GM23338 (cell line): Measurements from ENCODE around the gene PUDP. TPM values are rescaled to one million over a fixed set of nuclear protein-coding genes. Genes with fewer than 3 reads are reported as not detected.

ENCODE experiments used
- ATAC-seq: fragments of 200-7000 bp; cut with Tn5 transposase; 3 replicates; pipeline ENCODE4 v1.9.1; 2020
- DNase-seq: peaks from one replicate; pipeline ENCODE4 v3.0.0-alpha.2; 2015; ENCODE audit warnings: low spot score
- H2AFZ ChIP-seq: fragments of 200-600 bp; sonication (generic); 2 replicates; pipeline ENCODE4 v1.8.0; 2016; ENCODE audit warnings: antibody characterized with exemption, mild to moderate bottlenecking, moderate library complexity
- H3F3A ChIP-seq: fragments of 200-600 bp; sonication (generic); replicated peaks from 2 replicates; pipeline ENCODE4 v1.8.0; 2017; ENCODE audit warnings: antibody characterized with exemption, mixed run types, low read depth
- H3K27ac ChIP-seq: fragments of 200-600 bp; sonication (generic); 2 replicates; pipeline ENCODE4 v1.6.1; 2016; ENCODE audit warnings: low read depth
- H3K27me3 ChIP-seq: fragments of 200-600 bp; sonication (generic); 2 replicates; pipeline ENCODE4 v1.8.0; 2016; ENCODE audit warnings: mild to moderate bottlenecking, mixed run types, moderate library complexity; ENCODE audit not compliant: insufficient read depth
- H3K36me3 ChIP-seq: fragments of 200-600 bp; sonication (generic); 2 replicates; pipeline ENCODE4 v1.8.0; 2016; ENCODE audit warnings: mild to moderate bottlenecking; ENCODE audit not compliant: insufficient read depth
- H3K4me1 ChIP-seq: fragments of 200-600 bp; sonication (generic); 2 replicates; pipeline ENCODE4 v1.8.0; 2016; ENCODE audit warnings: mild to moderate bottlenecking, moderate library complexity; ENCODE audit not compliant: insufficient read depth
- H3K4me2 ChIP-seq: fragments of 200-600 bp; sonication (generic); 2 replicates; pipeline ENCODE4 v1.7.1; 2017; ENCODE audit warnings: mixed run types
- H3K4me3 ChIP-seq: fragments of 200-600 bp; sonication (generic); 2 replicates; pipeline ENCODE4 v1.6.1; 2016; ENCODE audit warnings: mixed run types
- H3K79me2 ChIP-seq: fragments of 200-600 bp; sonication (generic); replicated peaks from 2 replicates; pipeline ENCODE4 v1.8.0; 2017; ENCODE audit warnings: mild to moderate bottlenecking; ENCODE audit not compliant: insufficient read depth
- H3K9me2 ChIP-seq: fragments of 200-600 bp; sonication (generic); 2 replicates; pipeline ENCODE4 v1.8.0; 2017; ENCODE audit not compliant: insufficient read depth
- H4K20me1 ChIP-seq: fragments of 200-600 bp; sonication (generic); replicated peaks from 2 replicates; pipeline ENCODE4 v1.8.0; 2017; ENCODE audit warnings: mild to moderate bottlenecking; ENCODE audit not compliant: insufficient read depth
- H3K27ac Mint-ChIP-seq: 2 replicates; pipeline ENCODE4 v1.8.0; 2020; ENCODE audit warnings: inconsistent platforms, mild to moderate bottlenecking, moderate library complexity, mixed read lengths
- H3K27me3 Mint-ChIP-seq: 3 replicates; pipeline ENCODE4 v1.8.0; 2022; ENCODE audit warnings: low read depth, mild to moderate bottlenecking, moderate library complexity, mixed read lengths, inconsistent platforms; ENCODE audit not compliant: insufficient read depth, poor library complexity
- H3K36me3 Mint-ChIP-seq: 3 replicates; pipeline ENCODE4 v1.8.0; 2021; ENCODE audit warnings: low read depth, mild to moderate bottlenecking, inconsistent platforms, moderate library complexity, mixed read lengths
- H3K4me1 Mint-ChIP-seq: 3 replicates; pipeline ENCODE4 v1.8.0; 2020; ENCODE audit warnings: mild to moderate bottlenecking, inconsistent platforms, mixed read lengths
- H3K4me3 Mint-ChIP-seq: 3 replicates; pipeline ENCODE4 v1.8.0; 2021; ENCODE audit warnings: moderate library complexity, mild to moderate bottlenecking, inconsistent platforms, mixed read lengths
- H3K9me3 Mint-ChIP-seq: 3 replicates; pipeline ENCODE4 v1.8.0; 2020; ENCODE audit warnings: moderate library complexity, mild to moderate bottlenecking, inconsistent platforms, mixed read lengths
- CREB1 ChIP-seq: fragments of 250-450 bp; sonication (Bioruptor Pico); IDR thresholded peaks from 2 replicates; pipeline ENCODE4 v1.5.0; 2020; ENCODE audit warnings: low read depth, mild to moderate bottlenecking, moderate library complexity
- CTCF ChIP-seq, 2 experiments: fragments of 200-600 bp in 1 of 2; sonication (generic) in 1 of 2; conservative IDR thresholded peaks; 2 replicates each; pipeline versions ENCODE4 v1.5.1 to v1.6.1; 2016 to 2017; ENCODE audit warnings: antibody characterized with exemption in 2 of 2, low read depth in 2 of 2, mild to moderate bottlenecking in 2 of 2, moderate library complexity in 1 of 2
- ETS1 ChIP-seq: IDR thresholded peaks from 2 replicates; pipeline ENCODE4 v1.6.1; 2016; ENCODE audit warnings: antibody characterized with exemption
- EZH2 ChIP-seq: fragments of 200-600 bp; sonication (generic); IDR thresholded peaks from one replicate; pipeline ENCODE4 v1.8.0; 2017; ENCODE audit warnings: antibody characterized with exemption, mild to moderate bottlenecking, low read depth; ENCODE audit not compliant: unreplicated experiment
- EZH2phosphoT487 ChIP-seq: fragments of 200-600 bp; sonication (generic); IDR thresholded peaks from one replicate; pipeline ENCODE4 v1.8.1; 2018; ENCODE audit warnings: antibody characterized with exemption; ENCODE audit not compliant: unreplicated experiment
- JUNB ChIP-seq: IDR thresholded peaks from one replicate; pipeline ENCODE4 v1.6.1; 2016; ENCODE audit warnings: antibody characterized with exemption; ENCODE audit not compliant: unreplicated experiment
- NANOG ChIP-seq: IDR thresholded peaks from 2 replicates; pipeline ENCODE4 v1.6.1; 2016; ENCODE audit warnings: antibody characterized with exemption, borderline replicate concordance
- POLR2AphosphoS5 ChIP-seq: IDR thresholded peaks from 2 replicates; pipeline ENCODE4 v1.6.1; 2016; ENCODE audit warnings: antibody characterized with exemption, low read depth
- STAT1 ChIP-seq: IDR thresholded peaks from one replicate; pipeline ENCODE4 v1.6.1; 2016; ENCODE audit warnings: antibody characterized with exemption; ENCODE audit not compliant: unreplicated experiment
- ZNF114 ChIP-seq: fragments of 250-450 bp; sonication (Bioruptor Pico); IDR thresholded peaks from 2 replicates; pipeline ENCODE4 v1.5.0; 2020; ENCODE audit warnings: mild to moderate bottlenecking, moderate library complexity
- ZNF331 ChIP-seq: fragments of 250-450 bp; sonication (Bioruptor Pico); IDR thresholded peaks from 2 replicates; pipeline ENCODE4 v1.5.0; 2020; ENCODE audit warnings: low read depth, mild to moderate bottlenecking, moderate library complexity
- ZNF462 ChIP-seq: fragments of 250-450 bp; sonication (Bioruptor Pico); IDR thresholded peaks from 2 replicates; pipeline ENCODE4 v1.5.0; 2020; ENCODE audit warnings: mild to moderate bottlenecking, moderate library complexity
- polyA plus RNA-seq: library from polyadenylated mRNA; unstranded; fragments of >200 nt; fragmentation: Nextera tagmentation; extraction: Ambion mirVana; gene quantifications from 2 replicates; pipeline ENCODE4 v1.2.1, GENCODE V29; 2016
- total RNA-seq: library from RNA; depleted of rRNA; stranded (reverse); fragments of >200 nt; shearing (Covaris generic); gene quantifications from 2 replicates; pipeline ENCODE4 v1.2.3, GENCODE V29; 2014

The PUDP gene
- total and polyA plus RNA-seq, 2 experiments from 2014 or later = 17.2 to 22.4 TPM

GRCh38 chrX:7072856-7073255 is 75.1 kb downstream of the PUDP start:
- Histone ChIP-seq H3K79me2 (no peaks in the 10 kb centered on the region), H3K9me2 (no peaks in the 10 kb centered on the region), H2AFZ (no peak overlapping the region), H3K36me3 (no peaks in the 10 kb centered on the region), H3K27ac (no peak overlapping the region), H3F3A (no peaks in the 10 kb centered on the region), H3K4me3 (no peak overlapping the region), H4K20me1 (no peaks in the 10 kb centered on the region), H3K4me2 (no peak overlapping the region), H3K4me1 (no peaks in the 10 kb centered on the region), H3K27me3 (no peaks in the 10 kb centered on the region)
- TF ChIP-seq ZNF331 (CRISPR knock-in tag) (no peak), NANOG (no peak)
- Mint-ChIP-seq H3K9me3 (0 out of 3 replicates have a peak, but pooled peaks cover under 1% of the 10 kb centered on the region), H3K36me3 (peaks cover 17% of the 10 kb centered on the region), H3K4me1 (peaks cover 6% of the 10 kb centered on the region), H3K27me3 (peaks cover 3% of the 10 kb centered on the region), H3K27ac (no peak overlapping the region), H3K4me3 (no peak overlapping the region)
- ATAC-seq (no peak), DNase-seq (no peak)

- Histone ChIP-seq H4K20me1 (no peaks in the 10 kb centered on the region), H3K36me3 (no peaks in the 10 kb centered on the region), H3K27ac (no peak overlapping the region), H3K79me2 (no peaks in the 10 kb centered on the region), H2AFZ (no peak overlapping the region), H3K9me2 (no peaks in the 10 kb centered on the region), H3K4me2 (no peak overlapping the region), H3K27me3 (no peaks in the 10 kb centered on the region), H3K4me1 (no peaks in the 10 kb centered on the region), H3K4me3 (no peak overlapping the region), H3F3A (no peaks in the 10 kb centered on the region)
- H3K4me3 Mint-ChIP-seq = no peak overlapping the region
- H3K4me1 Mint-ChIP-seq = peaks cover 4% of the 10 kb centered on the region; the same call in 2 of the 3 replicates
- H3K9me3 Mint-ChIP-seq = peaks cover 7% of the 10 kb centered on the region; the same call in 1 of the 3 replicates
- no peak overlapping the region for H3K27ac Mint-ChIP-seq
- H3K27me3 Mint-ChIP-seq = peaks cover 5% of the 10 kb centered on the region
- ATAC-seq (no peak), DNase-seq (no peak)
- H3K36me3 Mint-ChIP-seq = peaks cover 28% of the 10 kb centered on the region
- TF ChIP-seq ZNF331 (CRISPR knock-in tag) (no peak), EZH2 (no peak), CTCF (conservative IDR thresholded peaks at IDR 0.05; ENCODE audit: low read depth in 2 of 2) (no peak), ETS1 (no peak), EZH2phosphoT487 (no peak), ZNF462 (CRISPR knock-in tag) (no peak), ZNF114 (no peak), JUNB (no peak), CREB1 (CRISPR knock-in tag) (no peak), POLR2AphosphoS5 (no peak), NANOG (no peak), STAT1 (no peak)
These were observed 76.6 kb downstream of the PUDP start for GRCh38 chrX:7071390-7071789.
